Fibroblast of the conjunctiva (primary cell): ENCODE measurements around the gene TAF15.
A peak's percentile ranks its signal among the peaks of the same experiment; 100 is the strongest.

Experiments used
- DNase-seq: peaks from one replicate; pipeline ENCODE4 v3.0.0-alpha.2; 2010; ENCODE audit warnings: low read depth

TAF15 gene

GRCh38 chr17:35808962-35809854 lies at the start of gene TAF15:
TAF15 (plus strand) TSS chr17:35809484; CDS start chr17:35809570, 86 bp downstream.
- DNase-seq: peak; percentile 98

- no peak for DNase-seq
These were observed 48.7 kb upstream of the TAF15 start, which contains the start of gene C17orf50 for GRCh38 chr17:35760587-35760986. C17orf50 (plus strand) TSS chr17:35760887; CDS start chr17:35760942, 55 bp downstream.

- DNase-seq: no peak
These were observed 47.7 kb upstream of the TAF15 start for GRCh38 chr17:35761601-35762000.

GRCh38 chr17:35763767-35764122 lies 45.5 kb upstream of the TAF15 start:
- DNase-seq: no peak

- peak; percentile 67 for DNase-seq
These were observed 44.9 kb upstream of the TAF15 start for GRCh38 chr17:35764123-35764991.

GRCh38 chr17:35765086-35765710 lies 44.1 kb upstream of the TAF15 start:
- DNase-seq: no peak

- DNase-seq: no peak
These were observed 43.4 kb upstream of the TAF15 start for GRCh38 chr17:35765756-35766488.

- DNase-seq: no peak
These were observed 42.8 kb upstream of the TAF15 start for GRCh38 chr17:35766489-35766877.

GRCh38 chr17:35766903-35767510 lies 42.3 kb upstream of the TAF15 start:
- DNase-seq: no peak

GRCh38 chr17:35768797-35769196 lies 40.5 kb upstream of the TAF15 start:
- no peak for DNase-seq

GRCh38 chr17:35769895-35770486 lies 39.3 kb upstream of the TAF15 start:
- DNase-seq: no peak

GRCh38 chr17:35773129-35773528 lies 36.2 kb upstream of the TAF15 start:
- DNase-seq: no peak

GRCh38 chr17:35773679-35774425 lies 35.4 kb upstream of the TAF15 start:
- no peak for DNase-seq

- peak; percentile 63 for DNase-seq
These were observed 34.8 kb upstream of the TAF15 start for GRCh38 chr17:35774499-35774898.

GRCh38 chr17:35775039-35775438 lies 34.2 kb upstream of the TAF15 start:
- DNase-seq: no peak

- no peak for DNase-seq
These were observed 33.7 kb upstream of the TAF15 start for GRCh38 chr17:35775583-35775982.

GRCh38 chr17:35778641-35779196 lies 30.6 kb upstream of the TAF15 start:
- DNase-seq: no peak

- DNase-seq: no peak
These were observed 28.3 kb upstream of the TAF15 start for GRCh38 chr17:35780950-35781349.

GRCh38 chr17:35784895-35785294 lies 24.4 kb upstream of the TAF15 start:
- DNase-seq: no peak

GRCh38 chr17:35786941-35787432 lies 22.3 kb upstream of the TAF15 start:
- DNase-seq: no peak
